Germinal center (tissue), 1 donor: Measurements from ENCODE around the gene CENPQ.

Source experiments
- DNase-seq: peaks from one replicate; pipeline ENCODE4 v3.0.0; 2012; ENCODE audit warnings: mixed read lengths, low spot score

CENPQ gene

DNA sequence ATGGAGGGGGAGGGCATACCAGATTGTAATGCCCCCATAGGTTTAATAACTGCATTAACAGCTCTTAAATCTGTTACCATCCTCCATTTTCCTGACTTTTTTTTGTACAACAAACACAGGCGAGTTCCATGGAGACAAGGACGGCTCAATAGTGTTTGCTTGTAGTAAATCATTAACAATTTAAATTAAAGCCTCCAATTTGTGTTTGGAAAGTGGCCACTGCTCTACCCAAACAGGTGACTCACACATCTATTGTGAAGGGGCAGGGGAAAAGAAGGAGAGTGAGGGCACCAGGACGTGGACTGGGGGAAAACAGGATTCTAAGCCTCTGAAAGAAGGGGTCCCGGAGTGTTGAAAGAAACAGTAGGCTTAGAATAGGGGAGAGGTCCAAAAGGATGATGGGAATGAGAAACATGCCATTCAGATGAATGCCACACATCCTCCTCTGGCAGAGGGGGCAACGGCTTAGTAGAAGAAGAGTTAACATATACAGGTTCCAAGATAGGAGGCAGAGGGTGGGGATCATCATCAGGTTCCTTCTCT lies 43.5 kb downstream of the CENPQ start:
- no peak for DNase-seq

DNA sequence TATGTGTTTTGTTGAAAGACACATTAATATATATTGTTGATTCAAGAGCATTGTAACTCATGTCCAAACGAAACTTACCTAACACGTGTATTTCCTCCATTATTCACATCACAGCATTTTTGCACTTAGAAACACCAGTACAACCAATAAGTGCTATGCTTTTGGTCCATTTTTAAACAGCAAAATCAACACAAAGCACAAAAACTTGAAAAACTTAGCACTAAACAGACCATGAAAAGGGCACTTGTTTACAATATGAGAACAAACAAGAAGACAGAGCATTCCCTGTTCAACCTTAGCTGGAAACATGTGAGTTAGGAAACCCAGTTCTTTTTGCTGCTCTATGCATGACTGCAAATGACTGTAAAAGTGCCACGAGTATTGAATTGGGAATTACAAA lies 46.2 kb downstream of the CENPQ start:
- no peak for DNase-seq

GRCh38 chr6:49513153-49513989 lies 50.2 kb downstream of the CENPQ start:
- no peak for DNase-seq

- no peak for DNase-seq
Observed at GRCh38 chr6:49514571-49515484, 51.7 kb downstream of the CENPQ start.

DNA sequence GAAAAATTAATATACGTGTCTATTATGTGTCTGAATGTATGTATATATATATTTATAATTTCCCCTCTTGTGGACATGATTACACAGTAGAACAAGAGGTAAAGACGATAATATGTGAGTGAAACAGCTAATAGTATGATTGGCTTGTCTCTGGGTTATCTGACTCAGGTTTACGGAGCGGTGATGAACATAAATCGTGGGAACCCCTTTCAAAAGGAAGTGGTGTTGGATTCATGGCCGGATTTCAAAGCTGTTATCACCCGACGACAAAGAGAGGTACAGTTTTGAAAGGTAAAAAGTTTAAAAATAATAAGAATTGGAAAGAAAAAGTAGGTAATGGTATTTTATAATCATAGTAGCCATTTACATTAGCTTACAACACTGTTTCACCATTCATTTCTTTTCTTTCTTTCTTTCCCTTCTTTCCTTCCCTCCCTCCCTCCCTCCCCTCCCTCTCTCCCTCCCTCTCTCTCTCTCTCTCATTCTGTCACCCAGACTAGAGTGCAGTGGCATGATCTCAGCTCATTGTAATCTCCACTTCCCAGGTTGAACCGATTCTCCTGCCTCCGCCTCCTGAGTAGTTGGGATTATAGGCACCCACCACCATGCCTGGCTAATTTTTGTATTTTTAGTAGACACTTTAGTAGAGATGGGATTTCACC lies 52.4 kb downstream of the CENPQ start:
- no peak for DNase-seq

- no peak for DNase-seq
Observed at GRCh38 chr6:49516147-49516505, 53.0 kb downstream of the CENPQ start.

DNA sequence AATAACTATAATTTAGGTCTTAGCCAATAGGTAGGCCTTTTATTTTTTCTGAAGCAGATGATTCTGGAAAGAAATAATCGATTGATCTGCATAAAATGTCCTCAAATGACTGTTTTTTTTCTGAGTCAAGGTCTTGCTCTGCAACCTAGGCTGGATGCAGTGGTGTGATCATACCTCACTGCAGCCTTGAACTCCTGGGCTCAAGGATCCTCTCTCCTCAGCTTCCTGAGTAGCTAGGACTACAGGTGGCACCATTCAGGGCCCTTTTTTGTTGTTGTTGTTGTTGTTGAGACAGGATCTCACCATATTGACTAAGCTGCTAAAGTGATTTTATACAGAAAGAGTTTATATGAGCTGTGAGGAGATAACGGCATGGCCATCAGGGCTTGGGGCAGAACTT lies 54.7 kb downstream of the CENPQ start:
- DNase-seq = no peak

DNA sequence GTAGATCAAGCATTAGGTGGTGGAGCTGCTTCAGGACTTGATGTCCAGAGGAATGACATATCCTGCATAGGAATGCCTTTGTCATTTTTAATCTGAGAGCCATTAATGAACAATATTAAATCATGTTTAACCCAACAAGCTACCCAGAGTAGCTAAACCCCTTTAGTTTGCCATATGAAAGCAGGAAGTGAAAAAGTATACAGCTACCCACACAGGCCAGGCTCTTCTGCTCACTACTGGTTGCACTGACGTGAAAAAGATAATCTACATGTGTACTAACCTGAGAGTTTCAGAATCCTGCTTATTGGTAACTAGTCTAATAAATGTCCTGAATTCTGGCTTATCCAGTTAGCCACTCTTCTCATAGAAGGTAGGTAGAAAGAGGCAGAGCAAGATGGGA lies 56.5 kb downstream of the CENPQ start:
- no peak for DNase-seq

GRCh38 chr6:49522710-49523593 lies 59.8 kb downstream of the CENPQ start:
- no peak for DNase-seq

DNA sequence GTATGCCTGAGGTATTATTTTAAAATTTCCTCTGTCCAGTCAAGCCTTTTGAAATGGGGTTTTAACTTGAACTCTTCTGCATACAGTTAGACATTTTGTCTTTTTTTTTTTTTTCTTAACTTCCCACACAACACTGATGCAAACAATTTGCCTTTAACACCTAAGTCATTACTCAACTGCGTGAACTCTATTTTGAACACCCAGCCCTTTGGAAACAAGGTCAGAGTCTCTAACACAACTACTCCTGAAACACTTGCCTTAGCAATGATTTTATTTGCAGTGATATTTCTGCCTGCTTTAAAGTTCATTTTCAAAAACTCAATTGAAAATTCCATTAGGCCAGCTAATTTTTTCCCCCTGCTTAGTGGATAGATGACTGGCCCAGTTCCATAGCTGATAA lies 60.7 kb downstream of the CENPQ start:
- DNase-seq = no peak

- DNase-seq = no peak
Observed at GRCh38 chr6:49524541-49524940, 61.4 kb downstream of the CENPQ start.

- no peak for DNase-seq
Observed at GRCh38 chr6:49526598-49526997, 63.4 kb downstream of the CENPQ start.

DNA sequence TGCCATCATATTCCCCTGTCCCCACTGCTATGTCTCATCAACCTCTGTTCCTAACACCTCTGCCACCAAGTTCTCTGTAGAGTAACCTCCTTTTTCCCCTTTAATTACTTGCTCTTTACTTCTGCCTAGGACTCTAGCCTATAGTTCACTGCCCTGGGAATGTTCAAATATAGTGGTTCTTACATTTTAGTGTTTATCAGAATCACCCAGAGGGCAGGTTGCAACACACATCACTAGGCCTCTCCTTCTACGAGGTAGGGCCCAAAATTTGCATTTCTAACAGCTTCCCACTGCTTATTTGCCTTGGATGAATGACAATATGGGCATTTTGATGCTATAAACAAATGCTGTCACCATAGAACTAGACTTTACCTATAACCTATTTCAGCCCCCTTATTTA lies 64.2 kb downstream of the CENPQ start:
- no peak for DNase-seq

GRCh38 chr6:49528571-49528970 lies 65.4 kb downstream of the CENPQ start:
- no peak for DNase-seq

GRCh38 chr6:49530141-49530776 lies 67.1 kb downstream of the CENPQ start:
- no peak for DNase-seq

DNA sequence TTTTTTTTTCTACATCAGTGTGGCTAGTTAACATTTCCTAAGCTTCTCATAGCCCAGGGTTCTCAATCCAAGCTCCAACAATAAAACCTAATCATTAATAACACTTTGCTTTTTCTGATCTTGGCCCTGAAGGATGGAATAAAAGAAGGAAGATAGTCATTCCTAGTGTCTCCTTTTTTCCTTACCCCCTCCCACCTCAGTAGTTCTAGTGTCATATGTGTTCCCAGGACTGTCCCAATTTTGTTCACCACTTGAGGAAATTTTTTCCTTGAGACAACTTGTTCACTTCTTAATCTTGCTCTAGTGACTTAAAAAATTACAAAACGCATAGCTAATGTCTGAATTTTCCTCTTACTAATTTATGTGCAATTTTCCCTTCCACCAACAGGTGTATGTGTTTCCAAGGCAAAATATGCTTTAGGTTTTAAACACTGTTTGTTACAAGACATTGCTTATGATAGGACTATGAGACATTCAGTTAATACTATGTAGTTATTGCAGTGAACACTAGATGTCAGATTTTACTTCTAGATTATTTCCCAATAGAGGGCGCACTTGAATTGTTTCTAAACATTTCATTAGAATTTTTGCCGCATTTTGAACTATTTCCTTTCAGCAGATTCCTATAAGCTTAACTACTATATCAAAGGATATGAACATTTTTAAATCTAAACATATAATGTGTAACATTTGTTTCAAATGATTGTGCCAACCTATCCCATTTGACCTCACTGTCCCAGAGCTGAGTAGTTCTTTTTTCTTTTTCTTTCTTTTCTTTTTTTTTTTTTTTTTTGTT lies 68.8 kb downstream of the CENPQ start:
- DNase-seq = peak; percentile 37

- DNase-seq = no peak
Observed at GRCh38 chr6:49535795-49536194, 72.6 kb downstream of the CENPQ start.

DNA sequence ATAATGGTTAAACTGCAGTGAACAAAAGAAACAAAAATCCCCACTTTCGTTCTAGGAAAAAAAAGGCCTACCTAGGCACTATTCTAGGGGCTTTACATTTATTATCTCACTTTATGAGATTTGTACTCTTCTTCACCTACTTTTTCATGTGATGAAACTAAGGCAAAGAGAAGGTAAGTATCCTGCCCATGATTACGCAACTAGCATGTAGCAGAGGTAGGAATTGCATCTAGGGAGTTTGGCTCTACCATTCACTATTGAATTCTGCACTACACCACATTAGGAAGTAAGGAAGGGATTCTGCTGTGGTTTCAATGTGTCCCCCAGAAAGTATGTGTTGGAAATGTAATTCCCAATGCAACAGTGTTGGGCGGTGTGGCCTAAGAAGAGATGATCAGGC lies 75.9 kb downstream of the CENPQ start:
- DNase-seq = no peak

GRCh38 chr6:49540614-49541013 lies 77.4 kb downstream of the CENPQ start:
- DNase-seq = no peak

DNA sequence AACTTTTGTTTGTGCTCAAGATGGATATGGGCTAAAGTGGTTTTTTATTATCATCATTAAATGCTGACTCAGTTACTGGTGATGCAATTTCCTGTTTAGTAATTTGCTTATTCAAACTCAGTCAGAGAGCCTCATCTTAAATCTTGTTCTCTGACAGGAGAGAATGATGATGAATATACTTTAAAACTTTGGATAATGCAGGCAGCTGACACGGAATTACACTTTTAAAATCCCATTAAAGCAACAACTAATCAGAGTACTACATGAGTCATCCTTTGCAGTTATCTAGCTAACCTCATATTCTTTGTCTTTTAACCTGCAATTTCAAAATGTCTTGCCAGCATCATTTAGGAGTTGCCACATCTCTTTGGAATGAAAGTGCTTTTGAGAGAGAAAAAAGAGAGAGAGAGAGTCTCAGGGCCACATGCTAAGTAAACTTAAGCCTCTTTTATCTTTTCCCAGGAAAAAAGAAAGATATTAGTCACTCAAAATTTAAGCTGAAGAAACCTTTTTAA lies 78.1 kb downstream of the CENPQ start:
- DNase-seq = no peak
